HepG2 (cell line): ENCODE results near the gene FYB1. TPM values are rescaled to one million over a fixed set of nuclear protein-coding genes. Genes with fewer than 3 reads are reported as not detected.

ENCODE experiments used
- ATAC-seq: fragments of 200-7000 bp; cut with Tn5 transposase; 3 replicates; pipeline ENCODE4 v1.9.1; 2020; ENCODE audit warnings: mild to moderate bottlenecking, moderate library complexity
- BruUV-seq: library from RNA; stranded (reverse); fragments of 400-500 nt; replicated peaks from 2 replicates; lab custom pipeline; 2021; lab: Mats Ljungman, UMichigan
- CTCF ChIA-PET: fragments of 300-600 bp; formaldehyde crosslinking; extraction: SDS; loops from one replicate; lab custom pipeline; 2021; ENCODE audit warnings: low total read pairs, inconsistent platforms, low intra/inter-chr PET ratio; lab: Yijun Ruan, JAX
- POLR2A ChIA-PET: fragments of 350-600 bp; sonication (Branson Sonifier 250); formaldehyde crosslinking; loops from one replicate; lab custom pipeline; 2020; ENCODE audit warnings: antibody characterized with exemption, inconsistent platforms; lab: Yijun Ruan, JAX
- DNase-seq: peaks from one replicate; pipeline ENCODE4 v3.0.0-alpha.2; 2015; ENCODE audit warnings: low spot score
- FAIRE-seq: peaks from 3 replicates; lab custom pipeline; 2011; peaks lifted over from hg19 to GRCh38; lab: Jason Lieb, UNC
- H2AFZ ChIP-seq: one replicate; pipeline ENCODE4 v1.6.1; 2011; ENCODE audit warnings: low read length, inconsistent platforms
- H3K27ac ChIP-seq: fragments of 300-600 bp; 3 replicates; pipeline ENCODE4 v1.8.0; 2011; ENCODE audit warnings: mixed run types, mild to moderate bottlenecking, mixed read lengths, low read length, inconsistent platforms; ENCODE audit not compliant: insufficient read depth; ENCODE audit errors: extremely low read length
- H3K27me3 ChIP-seq, 2 experiments: fragments of 200-600 bp in 1 of 2; 2 replicates in 1 of 2; 3 replicates in 1 of 2; pipeline versions ENCODE4 v1.6.0 to v1.8.0; 2011; ENCODE audit warnings: low read length in 2 of 2, mild to moderate bottlenecking in 2 of 2, moderate library complexity in 2 of 2, inconsistent platforms in 1 of 2; ENCODE audit not compliant: insufficient read depth in 2 of 2, control insufficient read depth in 1 of 2
- H3K36me3 ChIP-seq, 2 experiments: fragments of 200-600 bp in 1 of 2; replicated peaks in 1 of 2; 2 replicates in 1 of 2; 3 replicates in 1 of 2; pipeline versions ENCODE4 v1.5.1 to v1.8.0; 2011; ENCODE audit warnings: low read length in 2 of 2, inconsistent platforms in 1 of 2; ENCODE audit not compliant: insufficient read depth in 2 of 2, control insufficient read depth in 1 of 2
- H3K4me1 ChIP-seq: 2 replicates; pipeline ENCODE4 v1.5.1; 2012; ENCODE audit warnings: low read length, inconsistent platforms; ENCODE audit not compliant: insufficient read depth
- H3K4me2 ChIP-seq: 2 replicates; pipeline ENCODE4 v1.6.0; 2011; ENCODE audit warnings: low read depth, low read length, inconsistent platforms
- H3K4me3 ChIP-seq, 3 experiments: fragments of 200-600 bp in 1 of 3; sonication (generic), shearing (Covaris generic) in 1 of 3; replicated peaks in 1 of 3; 2 replicates each; pipeline ENCODE4 v1.5.1; 2011 to 2016; ENCODE audit warnings: low read length in 3 of 3, inconsistent platforms in 2 of 3, low read depth in 2 of 3, mild to moderate bottlenecking in 2 of 3, control low read depth in 1 of 3, mixed read lengths in 1 of 3; ENCODE audit not compliant: insufficient read depth in 1 of 3
- H3K79me2 ChIP-seq: one replicate; pipeline ENCODE4 v1.6.1; 2011; ENCODE audit warnings: low read length, inconsistent platforms; ENCODE audit not compliant: insufficient read depth
- H3K9ac ChIP-seq: 2 replicates; pipeline ENCODE4 v1.6.0; 2011; ENCODE audit warnings: mild to moderate bottlenecking, low read depth, low read length, inconsistent platforms; ENCODE audit not compliant: insufficient read depth
- H3K9me3 ChIP-seq: 2 replicates; pipeline ENCODE4 v1.5.1; 2012; ENCODE audit warnings: mild to moderate bottlenecking, low read length
- H4K20me1 ChIP-seq: 2 replicates; pipeline ENCODE4 v1.6.0; 2011; ENCODE audit warnings: inconsistent platforms, mild to moderate bottlenecking, low read length, moderate library complexity; ENCODE audit not compliant: insufficient read depth
- HMGA1 ChIP-seq: sonication (generic); formaldehyde crosslinking; conservative IDR thresholded peaks from 2 replicates; pipeline ENCODE4 v1.4.0; 2020; ENCODE audit warnings: missing genetic modification reagents
- MIER2 ChIP-seq: IDR thresholded peaks from 2 replicates; pipeline ENCODE4 v1.6.1; 2016; ENCODE audit warnings: missing biosample characterization, missing genetic modification reagents
- NCOA5 ChIP-seq: sonication (generic); formaldehyde crosslinking; IDR thresholded peaks from 2 replicates; pipeline ENCODE4 v1.4.0; 2020; ENCODE audit warnings: missing genetic modification reagents
- PAWR ChIP-seq: sonication (generic); formaldehyde crosslinking; IDR thresholded peaks from 2 replicates; pipeline ENCODE4 v1.4.0; 2020; ENCODE audit warnings: missing genetic modification reagents, mild to moderate bottlenecking, borderline replicate concordance
- SMAD9 ChIP-seq: sonication (generic); formaldehyde crosslinking; IDR thresholded peaks from 2 replicates; pipeline ENCODE4 v1.5.1; 2020; ENCODE audit warnings: mild to moderate bottlenecking, missing genetic modification reagents
- ZBTB7B ChIP-seq: sonication (generic); formaldehyde crosslinking; IDR thresholded peaks from 2 replicates; pipeline ENCODE4 v1.4.0; 2020; ENCODE audit warnings: missing genetic modification reagents
- ZNF382 ChIP-seq: sonication (generic); formaldehyde crosslinking; IDR thresholded peaks from 2 replicates; pipeline ENCODE4 v1.5.0; 2020; ENCODE audit warnings: missing genetic modification reagents, mild to moderate bottlenecking, borderline replicate concordance
- ZNF678 ChIP-seq: sonication (generic); formaldehyde crosslinking; IDR thresholded peaks from 2 replicates; pipeline ENCODE4 v1.4.0; 2020; ENCODE audit warnings: mild to moderate bottlenecking, missing genetic modification reagents
- ZSCAN29 ChIP-seq: sonication (generic); formaldehyde crosslinking; conservative IDR thresholded peaks from 2 replicates; pipeline ENCODE4 v1.4.0; 2020; ENCODE audit warnings: mild to moderate bottlenecking, missing genetic modification reagents
- in situ Hi-C: cut with HindIII; loops from 2 replicates; pipeline ENCODE4 v1.10.0; 2017; ENCODE audit warnings: low pct_unique_long_range_greater_than_20kb; ENCODE audit not compliant: extremely low pct_ligation_motif_present
- intact Hi-C: fragments of 100-400 bp; cut with micrococcal nuclease; formaldehyde crosslinking; loops from one replicate; pipeline ENCODE4 v1.10.0; 2022; ENCODE audit not compliant: unreplicated experiment
- polyA plus RNA-seq, 8 experiments: library from polyadenylated mRNA; depleted of rRNA in 3 of 8; stranded (reverse) in 7 of 8; unstranded in 1 of 8; fragments of >200 nt; fragmentation: Illumina TruSeq in 4 of 8; extraction: Trizol in 4 of 8; gene quantifications; 2 replicates each; pipeline versions ENCODE4 v1.2.1 to v1.2.3, GENCODE V29; 2011 to 2016; ENCODE audit warnings: low read depth in 4 of 8, missing spikeins in 1 of 8, mixed read lengths in 1 of 8; ENCODE audit not compliant: insufficient read depth in 1 of 8
- total RNA-seq, 5 experiments: library from RNA; depleted of rRNA; stranded (reverse); fragments of >200 nt; fragmentation: Illumina TruSeq; extraction: Trizol; gene quantifications; 2 replicates each; pipeline ENCODE4 v1.2.3, GENCODE V29; 2016; ENCODE audit warnings: low read depth in 1 of 5
- TF ChIP-seq, protein P1 (sequence below): sonication (generic); formaldehyde crosslinking; IDR thresholded peaks from 2 replicates; pipeline ENCODE4 v1.4.0; 2020; ENCODE audit warnings: mild to moderate bottlenecking, missing genetic modification reagents

The FYB1 gene
- total and polyA plus RNA-seq, 2 of the 13 experiments (the other 11 are each of a cell fraction or from before 2014, with no cell fraction given): 0.03 TPM; not detected in 1

DNA sequence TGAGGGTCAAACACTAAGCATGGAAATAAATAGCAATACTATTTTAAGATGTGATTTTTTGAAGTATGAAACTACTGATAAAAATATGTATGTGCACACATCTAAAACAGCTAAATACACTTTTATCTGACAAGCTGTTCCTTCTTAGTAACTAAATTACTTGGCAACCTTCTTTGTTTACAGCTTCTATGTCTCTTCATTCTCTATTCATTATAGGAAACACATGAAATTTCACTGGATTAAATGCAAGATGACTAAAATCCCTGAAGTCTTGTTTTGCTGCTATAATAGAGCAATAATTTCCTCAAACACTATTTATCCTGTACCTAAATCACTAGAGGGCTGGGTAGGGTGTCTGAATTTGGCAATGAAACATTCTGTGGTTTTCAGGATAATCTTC lies 156.8 kb downstream of the FYB1 start:
- FAIRE-seq (no peak), DNase-seq (no peak), ATAC-seq (no peak)
- ChIA-PET CTCF (no interaction called here), POLR2A (no interaction called here)
- no peak overlapping the region for H3K27ac ChIP-seq
- H3K36me3 ChIP-seq: peaks cover 2 to 10% of the 10 kb centered on the region in 2 experiments; a peak in 2 of 5 replicates
- H4K20me1 ChIP-seq: peaks cover 23% of the 10 kb centered on the region
- H3K9ac ChIP-seq: no peak overlapping the region
- BruUV-seq: no TSS peak
- intact Hi-C loops (no loop called here), in situ Hi-C loops (no loop called here)
- H3K9me3 ChIP-seq: peaks cover 14% of the 10 kb centered on the region; the same call in 1 of the 2 replicates
- no peak overlapping the region for H3K4me3 ChIP-seq
- H3K4me2 ChIP-seq: no peak overlapping the region
- H2AFZ ChIP-seq: no peak overlapping the region
- H3K4me1 ChIP-seq: 0 out of 2 replicates have a peak, but pooled peaks cover 9% of the 10 kb centered on the region
- no peaks in the 10 kb centered on the region for H3K27me3 ChIP-seq
- TF ChIP-seq ZBTB7B (CRISPR knock-in tag) (no peak), ZNF382 (CRISPR knock-in tag) (no peak), PAWR (no peak), MIER2 (CRISPR knock-in tag) (no peak), ZSCAN29 (CRISPR knock-in tag) (no peak), ZNF678 (CRISPR knock-in tag) (no peak), HMGA1 (CRISPR knock-in tag) (no peak), NCOA5 (CRISPR knock-in tag) (no peak), SMAD9 (CRISPR knock-in tag) (no peak)
- TF ChIP-seq, protein P1, sequence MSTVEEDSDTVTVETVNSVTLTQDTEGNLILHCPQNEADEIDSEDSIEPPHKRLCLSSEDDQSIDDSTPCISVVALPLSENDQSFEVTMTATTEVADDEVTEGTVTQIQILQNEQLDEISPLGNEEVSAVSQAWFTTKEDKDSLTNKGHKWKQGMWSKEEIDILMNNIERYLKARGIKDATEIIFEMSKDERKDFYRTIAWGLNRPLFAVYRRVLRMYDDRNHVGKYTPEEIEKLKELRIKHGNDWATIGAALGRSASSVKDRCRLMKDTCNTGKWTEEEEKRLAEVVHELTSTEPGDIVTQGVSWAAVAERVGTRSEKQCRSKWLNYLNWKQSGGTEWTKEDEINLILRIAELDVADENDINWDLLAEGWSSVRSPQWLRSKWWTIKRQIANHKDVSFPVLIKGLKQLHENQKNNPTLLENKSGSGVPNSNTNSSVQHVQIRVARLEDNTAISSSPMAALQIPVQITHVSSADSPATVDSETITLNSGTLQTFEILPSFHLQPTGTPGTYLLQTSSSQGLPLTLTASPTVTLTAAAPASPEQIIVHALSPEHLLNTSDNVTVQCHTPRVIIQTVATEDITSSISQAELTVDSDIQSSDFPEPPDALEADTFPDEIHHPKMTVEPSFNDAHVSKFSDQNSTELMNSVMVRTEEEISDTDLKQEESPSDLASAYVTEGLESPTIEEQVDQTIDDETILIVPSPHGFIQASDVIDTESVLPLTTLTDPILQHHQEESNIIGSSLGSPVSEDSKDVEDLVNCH: no peak
- peaks cover 80% of the 10 kb centered on the region for H3K79me2 ChIP-seq
